SK-N-SH (cell line): ENCODE data around the gene TMEM202. TPM values are rescaled to one million over a fixed set of nuclear protein-coding genes. Genes with fewer than 3 reads are reported as not detected.
"Not testable (repeated sequence)": the region's sequence is repeated elsewhere in the genome, so short reads cannot be mapped to it uniquely, and the experiment has no call there.

Experiments used
- CTCF ChIA-PET: fragments of 300-600, 350-600 bp; formaldehyde crosslinking; extraction: SDS; loops from one replicate; lab custom pipeline; 2021; lab: Yijun Ruan, JAX
- POLR2A ChIA-PET: fragments of 350-600 bp; sonication (Branson Sonifier 250); formaldehyde crosslinking; extraction: SDS; loops from one replicate; lab custom pipeline; 2020; ENCODE audit warnings: antibody characterized with exemption, inconsistent platforms; lab: Yijun Ruan, JAX
- DNase-seq: peaks from one replicate; pipeline ENCODE4 v3.0.0; 2012
- H2AFZ ChIP-seq: fragments of 200-600 bp; sonication (generic); 2 replicates; pipeline ENCODE4 v1.8.1; 2016; ENCODE audit warnings: antibody characterized with exemption, mild to moderate bottlenecking, low read depth
- H3F3A ChIP-seq: fragments of 200-600 bp; sonication (generic); replicated peaks from 2 replicates; pipeline ENCODE3; 2016; ENCODE audit warnings: antibody characterized with exemption, mild to moderate bottlenecking; ENCODE audit not compliant: insufficient read depth
- H3K27ac ChIP-seq, 2 experiments: fragments of 200-500 bp in 1 of 2; fragments of 200-600 bp in 1 of 2; sonication (Bioruptor generic) in 1 of 2; sonication (generic), shearing (Covaris generic) in 1 of 2; 2 replicates each; pipeline versions ENCODE4 v1.5.1 to v1.6.1; 2014 to 2016; ENCODE audit warnings: low read depth in 2 of 2, inconsistent platforms in 1 of 2, low read length in 1 of 2, mild to moderate bottlenecking in 1 of 2, mixed read lengths in 1 of 2
- H3K27me3 ChIP-seq: fragments of 200-600 bp; sonication (generic), shearing (Covaris generic); 2 replicates; pipeline ENCODE4 v1.6.1; 2016; ENCODE audit warnings: mixed run types; ENCODE audit not compliant: insufficient read depth
- H3K36me3 ChIP-seq, 2 experiments: fragments of 200-500 bp in 1 of 2; fragments of 200-600 bp in 1 of 2; sonication (Bioruptor generic) in 1 of 2; sonication (generic) in 1 of 2; replicated peaks in 1 of 2; 2 replicates each; pipeline versions ENCODE3 to v1.5.1; 2014 to 2016; ENCODE audit warnings: low read length in 1 of 2, mild to moderate bottlenecking in 1 of 2; ENCODE audit not compliant: insufficient read depth in 2 of 2, control insufficient read depth in 1 of 2
- H3K4me1 ChIP-seq, 2 experiments: fragments of 200-500 bp in 1 of 2; fragments of 200-600 bp in 1 of 2; sonication (Bioruptor generic) in 1 of 2; sonication (generic), shearing (Covaris generic) in 1 of 2; 2 replicates each; pipeline versions ENCODE4 v1.5.1 to v1.6.1; 2014 to 2016; ENCODE audit warnings: low read depth in 1 of 2, low read length in 1 of 2, mixed run types in 1 of 2; ENCODE audit not compliant: insufficient read depth in 2 of 2, control insufficient read depth in 1 of 2
- H3K4me2 ChIP-seq: fragments of 200-600 bp; sonication (generic), shearing (Covaris generic); 2 replicates; pipeline ENCODE4 v1.6.1; 2017; ENCODE audit warnings: mixed run types
- H3K4me3 ChIP-seq, 2 experiments: fragments of 200-500 bp in 1 of 2; fragments of 200-600 bp in 1 of 2; sonication (Bioruptor generic) in 1 of 2; sonication (generic), shearing (Covaris generic) in 1 of 2; 2 replicates each; pipeline versions ENCODE4 v1.5.1 to v1.8.1; 2014 to 2016; ENCODE audit warnings: low read depth in 2 of 2, inconsistent platforms in 1 of 2, low read length in 1 of 2, mild to moderate bottlenecking in 1 of 2, mixed read lengths in 1 of 2, moderate library complexity in 1 of 2
- H3K79me2 ChIP-seq: fragments of 200-600 bp; sonication (generic); 2 replicates; pipeline ENCODE4 v1.8.1; 2017; ENCODE audit warnings: mild to moderate bottlenecking; ENCODE audit not compliant: insufficient read depth
- H3K9ac ChIP-seq: fragments of 200-600 bp; sonication (generic); 2 replicates; pipeline ENCODE4 v1.6.1; 2017; ENCODE audit warnings: mixed run types
- H3K9me2 ChIP-seq: fragments of 200-600 bp; sonication (generic); 2 replicates; pipeline ENCODE4 v1.6.1; 2017; ENCODE audit warnings: mixed run types
- H3K9me3 ChIP-seq: fragments of 200-600 bp; sonication (generic); 2 replicates; pipeline ENCODE4 v1.6.1; 2017; ENCODE audit warnings: mixed run types, mild to moderate bottlenecking, moderate library complexity
- H4K20me1 ChIP-seq: fragments of 200-600 bp; sonication (generic); 2 replicates; pipeline ENCODE4 v1.6.1; 2017; ENCODE audit warnings: mild to moderate bottlenecking, mixed run types; ENCODE audit not compliant: insufficient read depth
- FOXJ3 ChIP-seq: sonication (generic); formaldehyde crosslinking; IDR thresholded peaks from 2 replicates; pipeline ENCODE4 v1.5.1; 2020; ENCODE audit warnings: mild to moderate bottlenecking, missing genetic modification reagents
- GATA2 ChIP-seq: sonication (generic); formaldehyde crosslinking; IDR thresholded peaks from 2 replicates; pipeline ENCODE4 v1.5.0; 2020; ENCODE audit warnings: mild to moderate bottlenecking, missing genetic modification reagents
- JUND ChIP-seq: IDR thresholded peaks from 2 replicates; pipeline ENCODE4 v1.4.0; 2012
- MAX ChIP-seq: IDR thresholded peaks from 2 replicates; pipeline ENCODE4 v1.4.0; 2012; ENCODE audit warnings: low read depth
- PBX3 ChIP-seq: IDR thresholded peaks from 2 replicates; pipeline ENCODE4; 2012
- RFX5 ChIP-seq: IDR thresholded peaks from 2 replicates; pipeline ENCODE4 v1.6.1; 2012; ENCODE audit warnings: mild to moderate bottlenecking, improper control_type of control experiment, low read length
- TAF1 ChIP-seq: IDR thresholded peaks from 2 replicates; pipeline ENCODE4 v1.6.1; 2012; ENCODE audit warnings: low read depth, mild to moderate bottlenecking, low read length, moderate library complexity, borderline replicate concordance
- TEAD4 ChIP-seq: IDR thresholded peaks from 2 replicates; pipeline ENCODE4 v1.4.0; 2012; ENCODE audit warnings: mild to moderate bottlenecking, borderline replicate concordance; ENCODE audit not compliant: insufficient read depth
- USF1 ChIP-seq: IDR thresholded peaks from 2 replicates; pipeline ENCODE4 v1.4.0; 2012; ENCODE audit warnings: low read depth, borderline replicate concordance
- WGBS: methylation state at CpG from one replicate; pipeline ENCODE4 v1.1.6; 2017; ENCODE audit warnings: low lambda C conversion rate; 5-methylcytosine and 5-hydroxymethylcytosine counted together
- polyA plus RNA-seq, 3 experiments: library from polyadenylated mRNA; depleted of rRNA; stranded (reverse); fragments of >200 nt; gene quantifications; 2 replicates each; pipeline ENCODE4 v1.2.3, GENCODE V29; 2012

The TMEM202 gene
- polyA plus RNA-seq, 1 of the 3 experiments (the other 2 are of a cell fraction), result not detected

- no peak overlapping the region for H2AFZ ChIP-seq
- H3K27ac ChIP-seq, result no peak overlapping the region
- no peaks in the 10 kb centered on the region for H3K4me1 ChIP-seq
- H3K4me3 ChIP-seq, result no peak overlapping the region
- H3K9ac ChIP-seq, result no peak overlapping the region
- H3F3A ChIP-seq, result peaks cover 4% of the 10 kb centered on the region
- H3K79me2 ChIP-seq, result no peaks in the 10 kb centered on the region
- CTCF ChIA-PET, result no interaction called here
- no peaks in the 10 kb centered on the region for H3K9me2 ChIP-seq
- H3K4me2 ChIP-seq, result no peak overlapping the region
- no peaks in the 10 kb centered on the region for H4K20me1 ChIP-seq
- POLR2A ChIA-PET, result no interaction called here
- no peaks in the 10 kb centered on the region for H3K27me3 ChIP-seq
- DNase-seq, result no peak
- TF ChIP-seq MAX, result no peak
- no peaks in the 10 kb centered on the region for H3K36me3 ChIP-seq
- peaks cover 6% of the 10 kb centered on the region; the same call in 1 of the 2 replicates for H3K9me3 ChIP-seq
Measured at GRCh38 chr15:72426753-72427152, 28.6 kb downstream of the TMEM202 start.

- no peaks in the 10 kb centered on the region for H3F3A ChIP-seq
- H3K4me1 ChIP-seq, result no peaks in the 10 kb centered on the region
- ChIA-PET POLR2A (interaction anchor here (0.6 kb wide), 1 partner anchor 12 kb away, joined by 3 read pairs; no protein-coding TSS in a partner anchor), CTCF (no interaction called here)
- WGBS, result 5% methylated on average over 1 of the region's 1 CpG
- H3K4me3 ChIP-seq, result no peak overlapping the region
- H3K9ac ChIP-seq, result no peak overlapping the region
- no peaks in the 10 kb centered on the region for H4K20me1 ChIP-seq
- H3K36me3 ChIP-seq, result no peaks in the 10 kb centered on the region
- H3K9me3 ChIP-seq, result peaks cover 9% of the 10 kb centered on the region
- H2AFZ ChIP-seq, result no peak overlapping the region
- H3K27me3 ChIP-seq, result no peaks in the 10 kb centered on the region
- H3K4me2 ChIP-seq, result no peak overlapping the region
- no peak for TF ChIP-seq PBX3
- TF ChIP-seq USF1, result no peak
- no peak for TF ChIP-seq FOXJ3 (CRISPR knock-in tag)
- no peak for TF ChIP-seq TAF1
- TF ChIP-seq RFX5, result no peak
- TF ChIP-seq GATA2 (CRISPR knock-in tag), result no peak
- no peak for TF ChIP-seq JUND
- no peak for TF ChIP-seq TEAD4
- no peaks in the 10 kb centered on the region for H3K79me2 ChIP-seq
- H3K9me2 ChIP-seq, result no peaks in the 10 kb centered on the region
- DNase-seq, result no peak
- no peak overlapping the region for H3K27ac ChIP-seq
Measured at GRCh38 chr15:72437650-72438316, 39.7 kb downstream of the TMEM202 start.

GRCh38 chr15:72442848-72443247 is 44.7 kb downstream of the TMEM202 start:
- H3K9me3 ChIP-seq, H3K79me2 ChIP-seq, H3K9me2 ChIP-seq, H3K4me3 ChIP-seq, DNase-seq, H3K9ac ChIP-seq, H3K27ac ChIP-seq, POLR2A ChIA-PET, H4K20me1 ChIP-seq, H3F3A ChIP-seq, H3K36me3 ChIP-seq, H3K4me1 ChIP-seq, H2AFZ ChIP-seq, H3K4me2 ChIP-seq, H3K27me3 ChIP-seq: not testable (repeated sequence)
- 73% methylated on average over 5 of the region's 5 CpGs for WGBS
- CTCF ChIA-PET, result interaction anchor here (0.6 kb wide), 1 partner anchor 41 kb away, joined by 4 read pairs; no protein-coding TSS in a partner anchor
